ENCODE data around the gene MPST. TPM values are rescaled to one million over a fixed set of nuclear protein-coding genes. Genes with fewer than 3 reads are reported as not detected.

The MPST gene
- polyA plus RNA-seq, 1 donor from 2014 or later = 56.0 TPM

GRCh38 chr22:37075046-37075445 lies 55.5 kb downstream of the MPST start:
- peaks cover 9% of the 10 kb centered on the region for H3K27me3 ChIP-seq (ENCODE audit: insufficient read depth, low read depth, low read length)

DNA sequence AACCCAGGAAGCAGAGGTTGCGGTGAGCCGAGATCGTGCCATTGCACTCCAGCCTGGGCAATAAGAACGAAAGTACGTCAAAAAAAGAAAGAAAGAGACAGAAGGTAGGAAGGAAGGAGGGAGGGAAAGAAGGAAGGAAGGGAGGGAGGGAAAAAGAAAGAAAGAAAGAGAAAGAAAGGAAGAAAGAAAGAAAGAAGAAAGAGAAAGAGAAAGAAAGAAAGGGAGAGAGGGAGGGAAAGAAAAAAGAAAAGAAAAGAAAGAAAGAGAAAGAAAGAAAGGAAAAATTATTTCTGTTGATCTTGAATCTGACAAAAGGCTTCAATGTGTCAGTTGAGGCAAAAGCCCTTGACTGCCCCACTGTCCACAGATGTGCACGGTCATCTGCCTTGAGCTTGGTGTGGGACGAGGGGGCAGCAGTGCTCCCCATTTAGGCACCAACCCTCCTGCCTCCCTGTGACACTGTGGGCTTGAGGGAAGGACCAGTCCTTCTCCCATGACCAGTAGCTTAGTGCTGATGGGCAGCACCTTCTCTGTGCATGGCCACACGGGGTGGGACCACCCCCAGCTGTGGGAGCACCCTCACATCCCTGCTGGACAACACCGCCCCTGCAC lies 56.4 kb downstream of the MPST start:
- Histone ChIP-seq H3K27me3 (ENCODE audit: insufficient read depth, low read depth, low read length) (peaks cover 3% of the 10 kb centered on the region), H3K9ac (ENCODE audit: low read length) (no peak overlapping the region), H3K27ac (ENCODE audit: low read length) (no peak overlapping the region), H3K4me3 (ENCODE audit: low read length) (no peak overlapping the region), H2AFZ (ENCODE audit: low read depth, low read length) (no peak overlapping the region), H3K36me3 (ENCODE audit: insufficient read depth, low read length) (no peaks in the 10 kb centered on the region), H3K9me3 (ENCODE audit: low read length) (no peaks in the 10 kb centered on the region), H3K79me2 (replicated peaks; ENCODE audit: insufficient read depth, low read length) (no peaks in the 10 kb centered on the region), H4K20me1 (ENCODE audit: insufficient read depth) (no peaks in the 10 kb centered on the region), H3F3A (ENCODE audit: insufficient read depth, low read length, poor library complexity, severe bottlenecking) (no peaks in the 10 kb centered on the region), H3K9me2 (ENCODE audit: insufficient read depth, low read length) (no peaks in the 10 kb centered on the region), H3K4me2 (ENCODE audit: low read length) (no peak overlapping the region)
- TF ChIP-seq EP300 (conservative IDR thresholded peaks at IDR 0.05; ENCODE audit: poor library complexity, severe bottlenecking) (no peak), REST (IDR thresholded peaks at IDR 0.05; ENCODE audit: borderline replicate concordance) (no peak), TAF1 (IDR thresholded peaks at IDR 0.05; ENCODE audit: low read depth) (no peak), POLR2AphosphoS5 (IDR thresholded peaks at IDR 0.05) (no peak), EZH2 (IDR thresholded peaks at IDR 0.05; ENCODE audit: borderline replicate concordance, insufficient read depth, low read length, poor library complexity, severe bottlenecking) (no peak)

More at GRCh38 chr22:37075046-37075445, 55.5 kb downstream of the MPST start:
- Histone ChIP-seq H3K79me2 (replicated peaks; ENCODE audit: insufficient read depth, low read length) (no peaks in the 10 kb centered on the region), H3K4me3 (ENCODE audit: low read length) (no peak overlapping the region), H2AFZ (ENCODE audit: low read depth, low read length) (no peak overlapping the region), H3K9me2 (ENCODE audit: insufficient read depth, low read length) (no peaks in the 10 kb centered on the region), H3K36me3 (ENCODE audit: insufficient read depth, low read length) (no peaks in the 10 kb centered on the region), H3K9me3 (ENCODE audit: low read length) (no peaks in the 10 kb centered on the region), H4K20me1 (ENCODE audit: insufficient read depth) (no peaks in the 10 kb centered on the region), H3K9ac (ENCODE audit: low read length) (no peak overlapping the region), H3F3A (ENCODE audit: insufficient read depth, low read length, poor library complexity, severe bottlenecking) (no peaks in the 10 kb centered on the region), H3K27ac (ENCODE audit: low read length) (no peak overlapping the region), H3K4me2 (ENCODE audit: low read length) (no peak overlapping the region)
- TF ChIP-seq POLR2AphosphoS5 (IDR thresholded peaks at IDR 0.05) = no peak
- TF ChIP-seq EP300 (conservative IDR thresholded peaks at IDR 0.05; ENCODE audit: poor library complexity, severe bottlenecking) = no peak
- no peak for TF ChIP-seq REST (IDR thresholded peaks at IDR 0.05; ENCODE audit: borderline replicate concordance)
- no peak for TF ChIP-seq MXI1 (conservative IDR thresholded peaks at IDR 0.05; ENCODE audit: poor library complexity, severe bottlenecking)
- no peak for TF ChIP-seq CTCF (IDR thresholded peaks at IDR 0.05; ENCODE audit: poor library complexity, severe bottlenecking)
- TF ChIP-seq TAF1 (IDR thresholded peaks at IDR 0.05; ENCODE audit: low read depth) = no peak
- TF ChIP-seq RAD21 (conservative IDR thresholded peaks at IDR 0.05) = no peak
- TF ChIP-seq SMC3 (conservative IDR thresholded peaks at IDR 0.05; ENCODE audit: poor library complexity) = no peak
- TF ChIP-seq EZH2 (IDR thresholded peaks at IDR 0.05; ENCODE audit: borderline replicate concordance, insufficient read depth, low read length, poor library complexity, severe bottlenecking) = no peak
